Hepatic stellate cell (primary cell): ENCODE measurements around the gene ELL.

ENCODE experiments used
- DNase-seq: peaks from one replicate; pipeline ENCODE4 v3.0.0; 2011; ENCODE audit warnings: low spot score

Gene ELL

GRCh38 chr19:18445262-18445948 lies 76.5 kb downstream of the ELL start:
- DNase-seq: no peak

DNA sequence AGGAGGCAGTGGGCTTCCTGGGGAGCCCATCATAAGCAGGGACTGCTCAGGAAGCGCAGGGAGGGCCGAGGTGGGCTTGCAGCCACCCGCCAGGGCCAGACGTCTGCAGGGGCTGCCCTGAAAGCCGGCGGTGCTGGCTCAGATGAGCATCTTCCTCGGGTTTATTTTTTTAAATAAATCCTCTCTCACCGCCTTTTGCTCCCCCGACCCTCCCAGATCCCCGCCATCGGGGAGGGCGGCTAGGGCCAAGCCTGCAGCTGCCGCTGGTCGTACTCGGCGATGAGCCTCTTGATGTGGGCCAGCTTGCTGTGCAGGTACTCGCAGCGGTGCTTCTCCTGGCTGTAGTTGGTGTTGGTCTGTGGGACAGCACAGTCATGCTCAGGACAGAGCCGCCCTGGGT lies 77.4 kb downstream of the ELL start:
- no peak for DNase-seq

GRCh38 chr19:18443831-18444230 lies 78.0 kb downstream of the ELL start:
- DNase-seq: no peak

DNA sequence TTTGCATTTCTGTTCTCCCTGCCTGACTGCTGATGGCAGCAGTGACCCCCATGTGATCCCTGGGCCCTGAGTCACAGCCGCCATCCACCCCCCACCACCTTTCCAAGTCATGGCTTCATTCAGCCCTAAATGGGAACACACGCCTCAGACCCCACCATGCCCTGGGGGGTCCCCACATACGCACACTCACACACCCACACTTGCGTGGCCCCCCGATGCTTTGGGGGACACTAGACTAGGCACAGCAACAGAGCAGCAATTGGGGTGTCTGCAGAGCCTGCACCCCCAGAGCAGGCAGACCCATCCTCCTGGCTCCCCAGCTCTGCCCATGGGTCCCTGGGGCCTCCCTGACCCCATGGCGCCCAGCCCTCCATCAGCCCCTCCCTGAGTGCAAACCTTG lies 78.5 kb downstream of the ELL start:
- peak; percentile 51 for DNase-seq

DNA sequence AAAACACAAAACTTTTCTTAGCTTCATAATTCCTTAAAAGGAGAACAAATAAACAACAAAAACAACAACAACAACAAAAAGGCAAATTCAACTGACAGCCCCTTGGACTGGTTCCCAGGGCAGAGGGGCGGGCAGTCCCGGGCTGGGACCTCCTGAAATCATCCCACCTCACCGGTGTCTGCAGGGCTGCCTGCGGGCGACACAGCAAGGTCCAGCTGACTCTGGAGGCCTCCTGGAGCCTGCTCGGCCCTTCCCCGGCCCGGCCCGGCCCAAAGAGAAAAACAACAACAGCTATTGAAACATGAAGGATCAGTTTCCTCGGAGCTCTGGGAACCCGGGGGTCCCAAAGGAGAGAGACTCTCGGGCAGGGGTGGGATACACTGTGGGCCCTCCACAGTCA lies 78.9 kb downstream of the ELL start:
- DNase-seq: no peak

DNA sequence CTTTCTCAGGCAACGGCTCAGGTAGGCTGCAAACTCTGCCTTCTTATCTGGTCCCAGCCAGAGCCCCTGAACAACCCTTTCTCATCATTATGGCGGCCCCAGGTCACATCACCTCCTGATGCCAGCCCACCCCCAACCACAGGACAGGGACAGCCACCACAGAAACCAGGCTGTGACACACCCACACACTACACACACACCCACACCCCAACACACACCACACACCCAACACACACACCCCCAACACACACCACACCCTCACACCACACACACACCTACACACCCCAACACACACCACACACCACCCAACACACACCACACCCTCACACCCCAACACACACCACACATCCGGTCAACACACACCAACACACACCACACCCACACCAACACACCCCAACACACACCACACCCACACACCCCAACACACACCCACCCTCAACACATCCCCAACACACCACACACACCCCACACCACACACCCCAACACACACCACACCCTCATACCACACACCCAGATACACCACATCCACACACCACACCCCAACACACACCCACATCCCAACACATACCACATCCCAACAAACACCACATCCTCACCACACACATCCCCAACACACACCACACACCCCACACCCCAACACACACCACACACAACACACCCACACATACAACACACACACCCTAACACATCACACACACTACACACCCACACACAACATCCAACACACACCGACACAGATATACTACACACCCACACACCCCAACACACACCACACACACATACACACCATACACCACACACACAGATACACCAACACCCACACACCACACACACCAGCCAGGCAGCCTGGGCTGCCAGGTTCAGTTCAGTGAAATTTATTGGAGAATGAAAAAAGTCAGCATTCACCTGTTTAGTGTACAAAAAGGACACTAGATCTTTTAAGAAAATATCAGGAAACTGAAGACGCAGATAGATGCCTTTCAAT lies 79.8 kb downstream of the ELL start:
- DNase-seq: no peak

DNA sequence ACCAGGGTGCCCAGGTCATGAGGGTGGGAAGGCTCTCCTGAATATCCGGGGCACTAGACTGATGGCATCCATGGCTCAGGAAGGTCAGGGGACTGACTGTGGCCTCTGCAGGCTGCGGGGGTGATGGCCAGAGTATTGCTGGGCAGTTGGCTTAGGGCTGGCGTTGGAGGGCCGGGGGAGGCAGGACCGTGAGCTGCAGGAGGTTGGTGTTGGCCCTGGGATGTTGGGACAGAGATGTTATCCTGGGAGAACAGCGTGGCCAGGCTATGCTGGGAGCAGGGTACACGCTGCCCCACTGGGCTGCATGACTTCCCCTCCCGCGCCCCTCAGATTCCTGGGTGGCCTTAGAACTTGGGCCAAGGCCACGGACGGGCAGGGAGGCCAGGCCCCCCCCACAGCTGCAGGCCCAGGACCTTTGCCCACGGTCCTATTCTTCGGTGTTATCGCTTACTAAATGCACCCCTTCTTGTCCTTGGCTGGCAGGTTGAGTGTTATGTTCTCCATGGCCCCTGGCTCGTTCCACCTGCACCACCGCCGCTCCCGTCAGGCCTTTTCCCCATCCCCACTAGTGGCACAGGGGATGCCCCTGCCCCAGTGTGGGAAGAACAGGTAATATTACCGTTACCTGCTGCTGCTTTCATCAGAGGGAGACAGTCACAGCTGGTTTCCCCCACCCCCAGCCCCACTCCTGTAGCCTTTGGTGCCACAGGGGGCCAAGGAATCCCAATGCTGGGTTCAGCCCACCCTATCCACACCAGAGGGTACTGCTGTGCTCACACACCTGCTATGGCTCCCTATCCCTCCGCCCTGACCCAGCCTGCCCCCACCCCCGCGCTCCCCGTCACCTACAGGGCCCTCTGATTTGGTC lies 80.7 kb downstream of the ELL start:
- DNase-seq: no peak

DNA sequence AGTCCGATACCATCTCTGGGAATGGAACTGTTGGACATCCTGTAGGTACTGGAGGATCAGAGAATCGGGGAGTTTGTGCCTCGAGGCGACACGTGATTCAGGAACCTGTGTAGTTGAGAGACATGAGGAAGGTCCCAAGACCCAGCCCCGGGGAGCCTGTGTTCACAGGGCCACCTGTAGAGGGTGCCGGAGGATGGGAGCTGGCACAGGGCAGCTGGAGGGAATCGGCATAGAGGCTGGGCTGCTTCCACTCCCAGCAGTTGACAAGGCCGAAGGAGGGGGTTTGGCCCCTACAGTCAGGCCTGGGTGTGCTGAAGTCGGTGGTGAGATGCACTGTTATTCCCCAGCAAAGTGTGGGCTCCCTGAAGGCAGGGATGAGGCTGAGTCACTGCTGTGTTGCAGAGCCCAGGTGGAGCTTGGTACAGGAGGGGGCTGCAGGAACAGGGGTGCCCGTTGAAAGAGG lies 81.4 kb downstream of the ELL start:
- DNase-seq: peak; percentile 40

- no peak for DNase-seq
Observed at GRCh38 chr19:18439910-18440237, 82.0 kb downstream of the ELL start.

GRCh38 chr19:18439025-18439909 lies 82.6 kb downstream of the ELL start:
- DNase-seq: peak; percentile 61

DNA sequence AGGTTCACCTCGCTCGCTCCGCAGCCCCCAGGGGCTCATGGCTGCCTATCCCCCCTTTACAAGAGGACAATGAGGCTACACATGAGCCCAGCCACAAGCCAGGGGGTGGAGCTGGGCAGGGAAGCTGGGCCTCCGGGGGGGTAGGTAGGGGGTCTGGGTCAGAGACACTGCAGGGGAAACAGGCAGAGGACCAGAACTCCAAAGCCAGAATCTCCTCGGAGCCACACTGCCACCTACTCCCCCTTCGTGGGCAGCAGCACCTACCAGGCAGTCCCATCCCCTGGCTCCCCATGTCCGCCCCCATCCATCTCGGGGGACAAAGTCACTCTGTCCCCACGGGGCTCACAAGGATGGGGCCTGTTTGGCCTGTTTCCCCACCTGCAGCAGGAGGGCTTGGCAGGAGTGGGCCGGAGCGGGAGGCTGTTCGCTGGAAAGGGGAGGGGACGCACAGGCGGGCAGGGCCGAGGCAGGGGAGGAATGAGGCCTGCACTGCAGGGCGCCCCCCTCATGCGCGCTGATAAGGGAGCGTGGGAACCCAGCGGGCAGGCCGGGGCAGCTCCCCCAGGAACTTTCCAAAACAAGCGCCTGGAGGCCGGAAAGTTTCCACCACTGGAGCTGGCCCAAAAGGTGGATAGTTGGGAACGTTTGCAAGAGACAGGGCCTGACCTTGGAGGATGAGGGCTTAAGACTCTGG lies 83.4 kb downstream of the ELL start:
- peak; percentile 46 for DNase-seq

- DNase-seq: peak; percentile 73
Observed at GRCh38 chr19:18437491-18438330, 84.2 kb downstream of the ELL start, which contains the start of gene ISYNA1. TSS of gene ISYNA1 (minus strand) at chr19:18438133. CDS start at chr19:18437979, 154 bp downstream.

DNA sequence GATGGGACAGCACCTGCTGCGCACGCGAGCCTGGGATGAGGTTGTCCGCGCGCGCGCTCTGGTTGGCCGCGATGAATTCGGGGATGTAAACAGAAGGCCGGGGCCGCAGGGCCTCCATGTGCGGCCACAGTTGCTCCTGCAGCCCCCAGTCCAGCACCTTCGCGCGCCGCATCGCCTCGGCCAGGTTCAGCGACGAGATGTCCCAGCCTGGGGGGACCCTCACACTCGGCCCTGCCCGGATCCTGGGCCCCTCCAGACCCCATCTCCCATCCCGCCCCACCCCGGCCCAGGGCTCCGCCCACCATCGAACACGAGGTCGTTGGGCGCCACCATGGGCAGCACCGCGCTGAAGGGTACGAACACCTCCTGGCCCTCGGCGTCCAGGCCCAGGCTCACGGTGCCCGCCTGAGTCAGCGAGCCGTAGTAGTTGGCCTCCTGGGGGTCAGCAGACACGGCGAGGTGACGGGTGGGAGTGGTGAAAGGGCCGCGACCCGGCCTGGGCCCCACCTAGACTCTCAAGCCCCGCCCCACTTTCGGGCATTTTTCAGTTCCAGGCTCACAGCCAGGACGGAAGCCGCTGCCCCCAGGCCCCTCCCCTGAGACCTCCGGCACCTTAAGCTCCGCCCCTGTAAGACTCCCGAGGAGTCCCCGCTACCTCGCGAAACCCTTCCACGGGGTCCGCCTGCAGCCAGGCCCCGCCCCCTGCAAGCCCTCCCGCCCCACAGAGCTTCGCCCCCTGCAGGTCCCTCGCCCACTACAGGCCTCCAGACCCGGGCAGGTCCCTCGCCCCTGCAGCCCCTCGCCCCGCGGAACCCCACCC lies 85.0 kb downstream of the ELL start:
- DNase-seq: peak; percentile 92

DNA sequence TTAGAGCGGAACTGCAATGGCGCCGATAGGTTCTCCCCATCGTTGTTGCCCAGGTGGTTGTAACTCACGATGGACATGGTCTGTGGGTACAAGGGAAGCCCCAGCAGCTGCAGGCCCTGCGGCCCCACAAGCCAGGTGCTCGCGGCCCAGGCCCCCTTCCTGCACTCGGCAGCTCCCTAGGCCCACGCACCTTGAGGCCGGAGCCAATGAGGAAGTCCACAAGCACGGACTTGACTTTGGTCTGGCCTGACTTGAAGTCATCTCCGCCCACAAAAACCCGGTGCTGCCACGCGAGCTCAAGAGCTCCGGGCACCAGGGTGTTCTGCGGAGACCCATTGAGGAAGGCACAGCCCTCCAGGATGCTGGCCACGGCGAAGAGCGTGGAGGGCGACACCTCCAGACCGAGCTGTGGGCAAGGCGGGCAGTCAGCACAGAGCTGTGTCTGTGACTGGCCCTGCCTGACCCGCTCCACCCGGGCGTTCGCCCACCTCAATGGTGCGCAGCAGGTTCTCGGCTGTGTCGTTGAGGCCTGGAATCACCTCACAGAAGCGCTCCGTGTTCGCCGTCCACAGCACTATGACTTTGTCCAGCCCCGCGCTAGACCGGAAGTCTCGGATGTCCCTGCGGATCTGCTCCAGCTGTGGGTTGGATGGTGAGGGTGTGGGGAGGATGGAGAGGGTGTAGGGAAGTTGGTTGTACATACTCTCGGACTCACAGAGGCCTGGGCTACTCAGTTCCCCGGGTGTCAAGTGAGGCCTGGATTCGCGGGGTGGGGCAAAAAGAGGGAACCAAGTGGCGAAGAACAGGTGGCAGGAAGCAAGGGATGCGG lies 85.8 kb downstream of the ELL start:
- DNase-seq: no peak

DNA sequence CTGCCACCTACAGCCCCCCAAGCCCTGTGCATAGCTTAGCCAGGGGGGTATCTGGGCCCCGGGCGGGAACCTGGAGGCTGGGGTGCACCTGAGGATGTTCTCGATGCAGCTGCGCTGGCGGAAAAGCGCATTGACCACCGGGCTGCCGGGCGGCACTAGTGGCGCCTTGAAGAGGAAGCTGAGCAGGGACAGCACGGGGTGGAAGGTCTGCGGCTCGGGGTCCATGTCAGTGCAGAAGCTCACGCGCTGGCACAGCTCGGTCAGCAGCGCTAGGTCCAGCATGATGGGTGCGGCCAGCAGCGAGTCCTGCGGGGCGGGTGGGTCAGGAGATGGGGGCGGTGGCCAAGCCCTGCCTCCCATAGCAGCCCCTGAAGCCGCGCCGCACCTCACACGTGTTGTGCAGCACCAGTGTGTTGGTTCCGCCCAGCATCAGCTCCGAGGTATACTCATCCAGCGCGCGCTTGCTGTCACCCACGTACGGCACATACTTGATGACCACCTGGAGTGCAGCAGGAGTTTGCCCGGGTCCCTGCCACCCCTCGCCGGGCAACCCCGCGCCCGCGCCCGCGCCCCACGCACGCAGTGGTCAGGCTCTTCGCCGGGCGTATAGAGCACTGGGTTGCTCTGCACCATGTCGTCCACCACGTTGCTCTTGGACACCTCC lies 86.6 kb downstream of the ELL start:
- no peak for DNase-seq

DNA sequence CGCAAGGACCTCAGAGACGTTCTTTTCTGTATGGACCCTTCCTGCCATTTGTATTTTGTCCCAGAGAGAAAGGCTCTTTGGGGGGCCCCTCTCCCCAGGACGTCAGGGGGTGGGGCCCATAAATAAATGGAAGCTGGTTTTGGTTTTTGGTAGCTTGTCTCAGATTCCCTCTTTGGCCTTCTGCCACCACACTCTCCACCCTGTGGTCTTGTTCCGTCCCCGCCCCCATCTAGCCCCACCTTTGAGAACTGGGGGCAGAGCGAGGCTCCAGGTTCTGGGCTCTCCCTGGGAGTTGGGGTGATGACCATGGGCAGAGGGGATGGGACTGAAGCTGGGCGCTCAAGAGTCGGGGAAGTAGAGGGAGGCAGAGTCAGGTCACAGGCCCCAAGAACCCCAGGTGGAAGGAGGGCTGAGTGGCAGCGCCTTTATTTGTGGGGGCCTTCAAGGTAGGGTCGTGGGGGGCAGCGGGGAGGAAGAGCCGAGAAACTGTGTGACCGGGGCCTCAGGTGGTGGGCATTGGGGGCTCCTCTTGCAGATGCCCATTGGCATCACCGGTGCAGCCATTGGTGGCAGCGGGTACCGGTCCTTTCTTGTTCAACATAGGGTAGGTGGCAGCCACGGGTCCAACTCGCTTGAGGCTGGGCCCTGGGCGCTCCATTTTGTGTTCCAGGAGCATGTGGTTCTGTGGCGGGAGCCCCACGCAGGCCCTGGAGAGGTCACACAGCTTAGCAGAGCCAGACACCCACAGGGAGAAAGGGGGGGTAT lies 87.3 kb downstream of the ELL start:
- no peak for DNase-seq
